ENCODE results near the gene SECISBP2.

Gene SECISBP2

DNA sequence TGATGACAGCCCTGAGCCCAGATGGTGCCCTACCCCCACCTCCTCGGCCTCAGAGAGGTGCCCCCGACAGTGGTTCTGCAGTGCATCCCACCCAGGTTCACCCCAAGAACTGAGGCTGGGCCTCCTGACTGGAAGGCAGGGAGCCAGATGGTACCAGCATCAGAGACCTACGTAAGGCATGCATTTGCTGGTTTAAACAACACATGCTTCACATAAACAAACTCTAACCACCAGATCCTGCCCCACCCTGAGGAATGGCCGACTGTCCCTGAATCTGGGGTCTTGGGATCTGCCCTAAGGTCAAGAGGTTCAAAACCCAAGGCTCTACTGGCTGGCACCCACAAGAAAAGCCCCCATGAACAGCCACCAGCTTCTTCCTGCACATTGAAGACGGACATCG is 73.3 kb downstream of the SECISBP2 start (continued):
- TF ChIP-seq, protein P1, sequence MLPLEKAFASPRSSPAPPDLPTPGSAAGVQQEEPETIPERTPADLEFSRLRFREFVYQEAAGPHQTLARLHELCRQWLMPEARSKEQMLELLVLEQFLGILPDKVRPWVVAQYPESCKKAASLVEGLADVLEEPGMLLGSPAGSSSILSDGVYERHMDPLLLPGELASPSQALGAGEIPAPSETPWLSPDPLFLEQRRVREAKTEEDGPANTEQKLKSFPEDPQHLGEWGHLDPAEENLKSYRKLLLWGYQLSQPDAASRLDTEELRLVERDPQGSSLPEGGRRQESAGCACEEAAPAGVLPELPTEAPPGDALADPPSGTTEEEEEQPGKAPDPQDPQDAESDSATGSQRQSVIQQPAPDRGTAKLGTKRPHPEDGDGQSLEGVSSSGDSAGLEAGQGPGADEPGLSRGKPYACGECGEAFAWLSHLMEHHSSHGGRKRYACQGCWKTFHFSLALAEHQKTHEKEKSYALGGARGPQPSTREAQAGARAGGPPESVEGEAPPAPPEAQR (tag by site-specific recombination; IDR thresholded peaks at IDR 0.05), result no peak

DNA sequence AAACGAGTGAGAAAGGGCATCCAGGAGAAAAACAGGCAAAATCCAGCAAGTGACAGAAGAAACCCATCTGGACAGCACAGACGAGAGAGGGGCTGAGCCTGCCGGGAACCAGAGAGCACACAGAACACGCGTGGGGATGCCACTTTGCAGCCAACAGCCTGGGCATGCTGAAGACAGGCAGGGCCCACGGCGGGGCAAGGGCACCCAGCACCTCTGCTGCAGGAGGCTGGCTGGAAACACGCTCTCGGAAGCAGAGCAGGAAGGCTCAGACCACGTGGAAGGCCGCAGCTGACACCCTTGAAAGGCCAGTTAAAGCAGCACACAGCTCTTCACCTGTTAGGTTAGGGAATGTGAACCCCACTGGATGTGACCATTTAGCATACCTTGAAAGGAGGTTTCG is 76.1 kb downstream of the SECISBP2 start:
- H3K4me1 ChIP-seq (ENCODE audit: control insufficient read depth, insufficient read depth, low read length), result no peaks in the 10 kb centered on the region
- H3K36me3 ChIP-seq (ENCODE audit: control insufficient read depth in 2 of 2, insufficient read depth in 1 of 2, low read length in 2 of 2), result peaks cover 0 to 92% of the 10 kb centered on the region in 2 experiments; a peak in 2 of 3 replicates
- no peaks in the 10 kb centered on the region for H3K9me3 ChIP-seq (ENCODE audit: control insufficient read depth, insufficient read depth, low read depth, low read length)
- H3K27ac ChIP-seq (ENCODE audit: extremely low read depth, low read depth, low read length), result no peak overlapping the region
- TF ChIP-seq GLIS2 (tag by site-specific recombination; IDR thresholded peaks at IDR 0.05) (no peak), ZNF600 (tag by site-specific recombination; IDR thresholded peaks at IDR 0.05) (no peak)
- ChIA-PET POLR2A (no interaction called here), CTCF (no interaction called here)
- H3K4me3 ChIP-seq (ENCODE audit: low read depth, low read length), result no peak overlapping the region

DNA sequence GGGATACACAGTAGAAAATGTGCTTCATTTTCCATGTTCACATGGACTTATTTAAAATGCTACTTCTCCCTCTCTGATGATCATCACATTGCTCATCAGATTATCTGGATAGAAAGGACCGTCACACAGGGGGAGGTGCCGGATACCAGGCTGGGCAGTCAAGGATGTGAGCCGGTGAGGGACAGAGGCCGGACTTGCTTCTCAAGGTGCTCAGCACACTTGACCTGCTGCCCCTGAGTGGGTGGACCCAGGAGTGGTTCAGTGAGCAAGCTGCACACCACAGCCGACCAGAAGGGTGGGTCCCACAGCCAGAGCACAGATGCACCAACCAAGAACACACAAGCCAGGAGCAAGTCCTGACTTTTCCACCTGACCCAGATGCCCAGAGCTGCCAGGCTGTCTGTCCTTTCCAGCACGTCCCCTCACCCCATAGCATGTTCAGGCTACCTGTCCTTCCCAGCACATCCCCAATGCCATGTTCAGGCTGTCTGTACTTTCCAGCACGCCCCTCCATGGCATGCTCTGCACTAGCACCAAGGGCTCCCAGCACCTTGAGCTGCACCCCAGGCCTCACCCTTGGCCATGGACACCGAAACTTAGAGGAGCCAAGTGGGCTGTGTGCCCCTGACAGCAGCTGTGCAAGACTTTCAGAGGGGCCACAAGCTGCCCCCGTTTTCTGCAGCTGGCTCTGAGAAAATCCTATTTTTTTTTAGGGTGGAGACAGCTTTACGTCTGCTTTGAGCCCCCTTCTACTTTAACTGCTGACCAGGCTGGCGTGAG is 77.8 kb downstream of the SECISBP2 start:
- peaks cover 0 to 83% of the 10 kb centered on the region in 2 experiments; a peak in 2 of 3 replicates for H3K36me3 ChIP-seq (ENCODE audit: control insufficient read depth in 2 of 2, insufficient read depth in 1 of 2, low read length in 2 of 2)
- no peak overlapping the region for H3K27ac ChIP-seq (ENCODE audit: extremely low read depth, low read depth, low read length)
- ChIA-PET POLR2A (no interaction called here), CTCF (interaction anchor here (1.8 kb wide), 1 partner anchor 15 kb away, joined by 4 read pairs; no protein-coding TSS in a partner anchor)
- H3K4me3 ChIP-seq (ENCODE audit: low read depth, low read length), result no peak overlapping the region
- no peaks in the 10 kb centered on the region for H3K9me3 ChIP-seq (ENCODE audit: control insufficient read depth, insufficient read depth, low read depth, low read length)
- TF ChIP-seq ZNF221 (tag by site-specific recombination; IDR thresholded peaks at IDR 0.05; ENCODE audit: borderline replicate concordance) (no peak), ZNF24 (tag by site-specific recombination; IDR thresholded peaks at IDR 0.05) (no peak), SCRT1 (tag by site-specific recombination; IDR thresholded peaks at IDR 0.05; ENCODE audit: borderline replicate concordance) (no peak), ZBTB7A (tag by site-specific recombination; IDR thresholded peaks at IDR 0.05; ENCODE audit: low read depth) (no peak), RBAK (tag by site-specific recombination; IDR thresholded peaks at IDR 0.05) (no peak), BCL11B (tag by site-specific recombination; IDR thresholded peaks at IDR 0.05; ENCODE audit: low read depth) (no peak), ZBTB8A (tag by site-specific recombination; IDR thresholded peaks at IDR 0.05) (no peak), GLI2 (tag by site-specific recombination; IDR thresholded peaks at IDR 0.05; ENCODE audit: borderline replicate concordance, low read depth) (no peak), ZNF335 (tag by site-specific recombination; conservative IDR thresholded peaks at IDR 0.05) (no peak), KLF7 (tag by site-specific recombination; IDR thresholded peaks at IDR 0.05; ENCODE audit: borderline replicate concordance) (no peak), FEZF1 (tag by site-specific recombination; IDR thresholded peaks at IDR 0.05) (no peak)
- TF ChIP-seq, protein P2, sequence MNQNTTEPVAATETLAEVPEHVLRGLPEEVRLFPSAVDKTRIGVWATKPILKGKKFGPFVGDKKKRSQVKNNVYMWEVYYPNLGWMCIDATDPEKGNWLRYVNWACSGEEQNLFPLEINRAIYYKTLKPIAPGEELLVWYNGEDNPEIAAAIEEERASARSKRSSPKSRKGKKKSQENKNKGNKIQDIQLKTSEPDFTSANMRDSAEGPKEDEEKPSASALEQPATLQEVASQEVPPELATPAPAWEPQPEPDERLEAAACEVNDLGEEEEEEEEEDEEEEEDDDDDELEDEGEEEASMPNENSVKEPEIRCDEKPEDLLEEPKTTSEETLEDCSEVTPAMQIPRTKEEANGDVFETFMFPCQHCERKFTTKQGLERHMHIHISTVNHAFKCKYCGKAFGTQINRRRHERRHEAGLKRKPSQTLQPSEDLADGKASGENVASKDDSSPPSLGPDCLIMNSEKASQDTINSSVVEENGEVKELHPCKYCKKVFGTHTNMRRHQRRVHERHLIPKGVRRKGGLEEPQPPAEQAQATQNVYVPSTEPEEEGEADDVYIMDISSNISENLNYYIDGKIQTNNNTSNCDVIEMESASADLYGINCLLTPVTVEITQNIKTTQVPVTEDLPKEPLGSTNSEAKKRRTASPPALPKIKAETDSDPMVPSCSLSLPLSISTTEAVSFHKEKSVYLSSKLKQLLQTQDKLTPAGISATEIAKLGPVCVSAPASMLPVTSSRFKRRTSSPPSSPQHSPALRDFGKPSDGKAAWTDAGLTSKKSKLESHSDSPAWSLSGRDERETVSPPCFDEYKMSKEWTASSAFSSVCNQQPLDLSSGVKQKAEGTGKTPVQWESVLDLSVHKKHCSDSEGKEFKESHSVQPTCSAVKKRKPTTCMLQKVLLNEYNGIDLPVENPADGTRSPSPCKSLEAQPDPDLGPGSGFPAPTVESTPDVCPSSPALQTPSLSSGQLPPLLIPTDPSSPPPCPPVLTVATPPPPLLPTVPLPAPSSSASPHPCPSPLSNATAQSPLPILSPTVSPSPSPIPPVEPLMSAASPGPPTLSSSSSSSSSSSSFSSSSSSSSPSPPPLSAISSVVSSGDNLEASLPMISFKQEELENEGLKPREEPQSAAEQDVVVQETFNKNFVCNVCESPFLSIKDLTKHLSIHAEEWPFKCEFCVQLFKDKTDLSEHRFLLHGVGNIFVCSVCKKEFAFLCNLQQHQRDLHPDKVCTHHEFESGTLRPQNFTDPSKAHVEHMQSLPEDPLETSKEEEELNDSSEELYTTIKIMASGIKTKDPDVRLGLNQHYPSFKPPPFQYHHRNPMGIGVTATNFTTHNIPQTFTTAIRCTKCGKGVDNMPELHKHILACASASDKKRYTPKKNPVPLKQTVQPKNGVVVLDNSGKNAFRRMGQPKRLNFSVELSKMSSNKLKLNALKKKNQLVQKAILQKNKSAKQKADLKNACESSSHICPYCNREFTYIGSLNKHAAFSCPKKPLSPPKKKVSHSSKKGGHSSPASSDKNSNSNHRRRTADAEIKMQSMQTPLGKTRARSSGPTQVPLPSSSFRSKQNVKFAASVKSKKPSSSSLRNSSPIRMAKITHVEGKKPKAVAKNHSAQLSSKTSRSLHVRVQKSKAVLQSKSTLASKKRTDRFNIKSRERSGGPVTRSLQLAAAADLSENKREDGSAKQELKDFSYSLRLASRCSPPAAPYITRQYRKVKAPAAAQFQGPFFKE (tag by site-specific recombination; IDR thresholded peaks at IDR 0.05; ENCODE audit: borderline replicate concordance), result no peak
- TF ChIP-seq, protein P3, sequence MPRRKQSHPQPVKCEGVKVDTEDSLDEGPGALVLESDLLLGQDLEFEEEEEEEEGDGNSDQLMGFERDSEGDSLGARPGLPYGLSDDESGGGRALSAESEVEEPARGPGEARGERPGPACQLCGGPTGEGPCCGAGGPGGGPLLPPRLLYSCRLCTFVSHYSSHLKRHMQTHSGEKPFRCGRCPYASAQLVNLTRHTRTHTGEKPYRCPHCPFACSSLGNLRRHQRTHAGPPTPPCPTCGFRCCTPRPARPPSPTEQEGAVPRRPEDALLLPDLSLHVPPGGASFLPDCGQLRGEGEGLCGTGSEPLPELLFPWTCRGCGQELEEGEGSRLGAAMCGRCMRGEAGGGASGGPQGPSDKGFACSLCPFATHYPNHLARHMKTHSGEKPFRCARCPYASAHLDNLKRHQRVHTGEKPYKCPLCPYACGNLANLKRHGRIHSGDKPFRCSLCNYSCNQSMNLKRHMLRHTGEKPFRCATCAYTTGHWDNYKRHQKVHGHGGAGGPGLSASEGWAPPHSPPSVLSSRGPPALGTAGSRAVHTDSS (tag by site-specific recombination; IDR thresholded peaks at IDR 0.05), result no peak
- TF ChIP-seq, protein P4, sequence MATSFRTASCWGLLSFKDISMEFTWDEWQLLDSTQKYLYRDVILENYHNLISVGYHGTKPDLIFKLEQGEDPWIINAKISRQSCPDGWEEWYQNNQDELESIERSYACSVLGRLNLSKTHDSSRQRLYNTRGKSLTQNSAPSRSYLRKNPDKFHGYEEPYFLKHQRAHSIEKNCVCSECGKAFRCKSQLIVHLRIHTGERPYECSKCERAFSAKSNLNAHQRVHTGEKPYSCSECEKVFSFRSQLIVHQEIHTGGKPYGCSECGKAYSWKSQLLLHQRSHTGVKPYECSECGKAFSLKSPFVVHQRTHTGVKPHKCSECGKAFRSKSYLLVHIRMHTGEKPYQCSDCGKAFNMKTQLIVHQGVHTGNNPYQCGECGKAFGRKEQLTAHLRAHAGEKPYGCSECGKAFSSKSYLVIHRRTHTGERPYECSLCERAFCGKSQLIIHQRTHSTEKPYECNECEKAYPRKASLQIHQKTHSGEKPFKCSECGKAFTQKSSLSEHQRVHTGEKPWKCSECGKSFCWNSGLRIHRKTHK (tag by site-specific recombination; IDR thresholded peaks at IDR 0.05), result no peak
- TF ChIP-seq, protein P5, sequence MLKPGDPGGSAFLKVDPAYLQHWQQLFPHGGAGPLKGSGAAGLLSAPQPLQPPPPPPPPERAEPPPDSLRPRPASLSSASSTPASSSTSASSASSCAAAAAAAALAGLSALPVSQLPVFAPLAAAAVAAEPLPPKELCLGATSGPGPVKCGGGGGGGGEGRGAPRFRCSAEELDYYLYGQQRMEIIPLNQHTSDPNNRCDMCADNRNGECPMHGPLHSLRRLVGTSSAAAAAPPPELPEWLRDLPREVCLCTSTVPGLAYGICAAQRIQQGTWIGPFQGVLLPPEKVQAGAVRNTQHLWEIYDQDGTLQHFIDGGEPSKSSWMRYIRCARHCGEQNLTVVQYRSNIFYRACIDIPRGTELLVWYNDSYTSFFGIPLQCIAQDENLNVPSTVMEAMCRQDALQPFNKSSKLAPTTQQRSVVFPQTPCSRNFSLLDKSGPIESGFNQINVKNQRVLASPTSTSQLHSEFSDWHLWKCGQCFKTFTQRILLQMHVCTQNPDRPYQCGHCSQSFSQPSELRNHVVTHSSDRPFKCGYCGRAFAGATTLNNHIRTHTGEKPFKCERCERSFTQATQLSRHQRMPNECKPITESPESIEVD (tag by site-specific recombination; IDR thresholded peaks at IDR 0.05), result no peak
- H3K4me1 ChIP-seq (ENCODE audit: control insufficient read depth, insufficient read depth, low read length), result no peaks in the 10 kb centered on the region
